GM04504 (cell line): ENCODE results near the gene SHROOM3.
"Not testable (repeated sequence)": the region's sequence is repeated elsewhere in the genome, so short reads cannot be mapped to it uniquely, and the experiment has no call there.

ENCODE experiments used
- DNase-seq: peaks from one replicate; pipeline ENCODE4 v3.0.0-alpha.2; 2012; ENCODE audit warnings: low read depth

Gene SHROOM3

DNA sequence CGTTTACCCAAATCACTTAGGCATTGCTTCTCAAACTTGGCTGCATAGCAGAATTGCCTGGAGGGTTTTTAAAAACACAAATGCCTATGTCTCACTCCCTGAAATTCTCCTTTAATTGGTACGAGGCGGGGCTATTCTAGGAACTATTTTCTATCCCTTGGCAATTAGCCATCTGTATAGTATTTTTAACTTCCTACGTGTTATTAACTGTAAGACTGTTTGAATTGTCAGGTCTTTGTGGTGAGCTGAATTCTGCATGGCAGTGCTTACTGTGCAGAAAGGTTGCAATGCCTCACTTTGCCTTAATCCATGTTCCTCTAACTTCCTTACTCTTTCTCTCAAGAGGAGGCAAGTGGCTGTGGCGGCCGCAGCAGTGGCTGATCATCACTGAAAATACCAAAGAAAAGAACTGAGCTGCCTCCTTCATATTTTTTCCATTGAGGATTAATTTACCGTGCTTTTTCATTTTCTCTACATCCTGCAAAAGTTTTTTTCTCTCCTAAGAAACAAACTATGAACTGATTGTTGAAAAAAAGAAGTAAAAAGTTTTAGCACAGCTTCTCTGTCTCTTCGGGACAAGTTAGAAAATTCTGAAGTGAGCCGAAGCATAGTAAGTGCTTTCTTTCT lies at the start of gene SHROOM3:
Gene SHROOM3 (plus strand): TSS at position 329 of the 627 bp plus-strand sequence. CDS start 824 bp downstream, outside the sequence.
- DNase-seq: no peak

DNA sequence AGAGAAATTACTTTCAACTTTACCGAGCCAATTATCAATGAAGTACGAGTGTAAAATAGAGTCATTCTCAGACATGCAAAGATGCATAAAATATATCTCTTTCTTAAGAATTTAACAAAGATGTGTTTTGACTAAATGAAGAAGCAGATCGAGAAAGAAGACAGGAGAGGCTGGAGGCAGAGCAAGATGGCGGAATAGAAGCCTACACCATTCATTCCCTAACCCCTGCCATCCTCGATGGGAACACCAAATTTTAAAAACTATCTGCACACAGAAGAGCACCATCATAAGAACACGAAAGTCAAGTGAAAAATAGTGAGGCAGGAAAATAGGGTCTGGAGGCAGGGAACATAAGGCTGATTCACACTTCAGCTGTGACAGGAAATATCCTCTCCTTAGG lies 49.1 kb upstream of the SHROOM3 start:
- no peak for DNase-seq

DNA sequence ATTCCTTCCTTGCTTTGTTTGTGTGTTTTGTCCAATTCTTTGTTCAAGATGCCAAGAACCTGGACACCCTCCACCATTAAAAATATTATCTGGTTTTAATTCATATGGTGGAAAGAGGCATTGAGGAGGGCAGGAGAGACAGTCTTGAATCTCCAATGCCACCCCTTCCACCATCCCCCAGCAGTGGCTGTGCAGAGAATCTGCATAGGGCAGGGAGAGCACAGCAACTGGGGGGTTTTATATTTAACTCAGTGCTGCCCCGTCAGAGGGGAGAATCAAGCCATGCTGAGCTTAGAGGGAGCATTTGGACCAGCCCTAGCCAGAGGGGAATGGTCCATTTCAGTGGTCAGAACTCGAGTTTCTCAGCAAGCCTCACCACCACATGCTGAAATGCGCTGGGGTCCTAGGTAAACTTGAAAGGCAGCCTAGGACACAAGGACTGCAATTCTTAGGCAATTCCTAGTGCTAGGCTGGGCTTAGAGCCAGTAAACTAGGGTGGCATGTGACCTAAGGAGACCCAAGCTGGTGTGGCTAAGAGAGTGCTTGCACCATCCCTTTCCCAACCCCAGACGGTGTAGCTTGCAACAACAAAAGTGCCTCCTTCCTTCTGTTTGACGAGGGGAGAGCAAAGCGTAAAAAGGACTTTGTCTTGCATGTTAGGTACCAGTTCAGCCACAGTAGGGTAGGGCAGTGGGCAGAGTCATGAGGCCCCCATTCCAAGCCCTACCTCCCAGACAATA lies 48.3 kb upstream of the SHROOM3 start:
- DNase-seq: no peak

- DNase-seq: no peak
Measured at GRCh38 chr4:76388160-76388908, 46.7 kb upstream of the SHROOM3 start.

DNA sequence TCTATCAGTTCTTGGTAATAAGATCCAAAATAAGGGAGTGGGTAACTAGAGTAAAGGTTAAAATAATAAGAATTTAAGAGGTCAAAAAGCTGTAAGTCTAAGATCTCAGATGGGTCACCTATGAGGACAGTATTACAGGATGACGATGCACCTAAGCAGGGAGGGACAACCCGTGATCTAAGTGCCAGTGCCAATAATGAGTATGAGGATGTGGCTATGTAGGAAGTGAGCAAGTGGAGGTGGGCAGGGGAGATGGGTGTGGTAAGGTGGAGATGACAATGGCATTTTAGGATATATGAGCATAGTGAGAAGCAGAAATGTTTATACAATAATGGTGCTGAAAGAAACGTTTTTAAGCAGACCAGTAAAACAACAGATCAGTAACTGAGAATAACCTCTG lies 33.4 kb upstream of the SHROOM3 start:
- no peak for DNase-seq

DNA sequence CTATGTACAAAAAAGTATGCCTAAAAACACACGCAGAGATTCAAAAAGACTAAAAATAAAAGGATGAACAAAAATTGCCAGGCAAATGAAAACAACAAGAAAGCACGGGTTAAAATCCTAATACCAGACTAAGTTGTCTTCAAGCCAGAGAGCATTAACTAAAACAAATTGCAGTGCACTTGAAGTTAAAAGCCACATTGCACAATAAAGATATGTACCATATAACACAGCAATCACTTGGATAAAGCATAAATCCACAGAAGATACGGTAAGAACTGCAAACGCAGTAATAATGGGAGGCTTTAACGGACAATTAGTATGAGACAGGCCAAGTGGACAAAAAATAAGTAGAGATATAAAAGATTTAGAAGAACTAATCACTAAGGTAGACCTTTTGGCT lies 28.9 kb upstream of the SHROOM3 start:
- DNase-seq: no peak

DNA sequence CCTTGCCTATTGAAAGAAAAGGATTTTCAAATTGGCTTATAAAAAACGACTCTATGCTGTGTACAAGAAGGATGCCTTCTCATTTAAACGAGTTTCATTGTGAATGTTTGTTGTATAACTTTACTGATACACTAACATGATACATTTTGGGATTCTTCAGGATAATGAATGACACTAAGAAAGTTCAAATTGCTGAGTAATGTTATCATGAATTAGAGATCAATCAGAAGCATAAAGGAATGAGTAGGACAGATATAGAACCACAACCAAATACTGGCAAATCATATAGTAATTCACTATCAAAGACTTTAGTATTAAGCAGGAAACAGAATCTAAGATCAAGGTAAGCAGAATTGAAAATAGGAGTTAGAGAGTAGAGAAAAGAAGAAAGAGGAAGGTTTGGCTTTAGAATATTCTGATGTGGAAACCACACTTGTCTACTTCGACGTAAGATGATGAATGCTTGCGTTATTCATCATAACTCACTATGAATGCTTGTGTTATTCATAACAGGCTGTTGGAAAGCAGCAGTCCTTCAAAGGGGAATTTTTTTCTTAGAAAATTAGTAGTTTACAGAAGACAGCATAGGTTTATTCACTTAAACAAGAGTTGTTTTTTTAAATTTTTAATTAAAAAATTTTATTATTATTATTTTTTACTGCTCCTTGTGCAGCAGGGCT lies 27.4 kb upstream of the SHROOM3 start:
- DNase-seq: no peak

DNA sequence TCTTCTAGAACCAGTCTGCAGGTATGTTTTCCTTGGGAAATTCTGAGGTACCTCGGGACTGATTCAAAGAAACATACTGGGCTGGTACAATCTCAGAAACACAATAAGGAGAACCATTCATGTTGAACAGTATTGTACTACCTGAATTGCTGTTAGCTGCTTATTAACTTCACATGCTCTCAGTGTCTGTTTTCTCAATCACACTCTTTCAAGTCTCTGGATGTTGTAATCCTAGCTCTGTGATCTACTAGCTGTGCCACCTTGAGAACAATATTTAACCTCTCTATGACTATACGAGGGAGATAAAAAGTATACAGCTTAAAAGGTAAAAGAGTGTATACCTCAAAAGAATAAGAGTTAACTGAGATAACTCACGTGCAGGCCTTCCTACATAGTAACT lies 24.4 kb upstream of the SHROOM3 start:
- DNase-seq: no peak

DNA sequence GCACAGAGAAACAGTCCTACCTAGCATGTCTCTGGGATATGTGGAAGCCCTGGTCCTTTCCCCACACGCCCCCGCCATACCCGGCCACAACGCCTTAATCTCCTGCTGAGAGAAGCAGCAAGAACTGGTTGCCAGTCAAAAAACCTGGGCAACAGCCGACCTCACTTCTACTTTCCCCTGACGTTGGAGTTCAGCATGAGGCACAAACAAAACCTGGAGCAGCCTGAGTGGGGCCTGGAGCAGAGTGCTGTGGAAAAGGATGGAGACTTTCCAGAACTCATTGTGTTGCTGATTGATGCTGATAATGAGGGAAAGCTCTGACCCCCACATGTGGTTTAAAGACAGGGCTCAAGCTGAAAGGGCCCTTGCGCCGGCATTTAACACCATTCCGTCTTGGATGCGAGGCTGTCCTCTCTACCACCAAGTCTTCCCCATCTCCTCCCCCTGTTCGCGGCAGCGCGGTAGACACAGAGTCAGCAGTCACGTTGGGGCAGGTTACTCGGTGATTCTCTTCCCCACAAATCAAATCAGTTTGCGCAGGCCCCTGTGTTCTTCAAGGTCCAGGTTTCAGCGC lies 14.8 kb upstream of the SHROOM3 start:
- DNase-seq: no peak

DNA sequence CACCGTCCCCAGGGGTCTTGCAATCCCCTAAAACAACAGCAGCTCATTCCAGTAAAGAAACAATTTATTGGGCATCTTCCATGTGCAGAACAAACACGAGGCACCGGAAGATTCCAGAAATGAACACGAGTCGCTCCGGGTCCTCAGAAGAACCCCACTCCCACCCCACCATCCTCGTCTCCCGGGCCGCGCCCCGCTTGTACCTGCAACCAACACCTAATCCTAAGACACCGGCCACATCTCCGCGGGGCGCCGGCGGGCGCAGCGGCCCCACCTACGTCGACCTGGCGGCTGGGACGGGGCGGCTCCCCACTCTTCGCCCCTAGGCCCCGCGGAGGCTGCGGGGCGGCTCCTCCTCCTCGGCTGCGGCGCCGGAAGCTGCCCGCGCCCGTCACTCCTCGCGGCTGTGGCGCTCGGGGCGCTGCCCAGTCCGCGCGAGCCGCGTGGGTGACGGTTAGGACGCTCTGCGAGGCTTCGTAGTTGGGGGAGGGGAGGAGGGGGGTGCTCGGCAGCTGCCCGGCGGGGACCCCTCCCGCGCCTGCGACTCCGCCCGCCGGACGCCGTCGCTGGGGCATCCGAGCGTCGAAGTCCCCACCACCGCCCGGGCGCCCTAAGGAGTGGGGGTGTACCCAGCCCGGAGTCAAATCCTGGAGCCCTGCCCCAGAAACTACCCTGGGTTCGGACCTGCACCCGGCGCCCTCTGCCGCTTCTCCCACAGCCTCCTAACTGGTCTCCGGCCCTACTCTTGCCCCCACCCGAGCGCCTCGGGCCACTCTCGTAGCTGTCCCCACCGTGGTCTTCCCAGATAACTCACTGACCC lies 14.1 kb upstream of the SHROOM3 start, which contains the start of gene CCDC158:
Gene CCDC158 (minus strand): TSS at position 380 of the 820 bp plus-strand sequence. CDS start 17,934 bp downstream, outside the sequence.
- no peak for DNase-seq

- not testable (repeated sequence) for DNase-seq
Measured at GRCh38 chr4:76423159-76423558, 11.9 kb upstream of the SHROOM3 start.

GRCh38 chr4:76426272-76426671 lies 8.8 kb upstream of the SHROOM3 start:
- no peak for DNase-seq

DNA sequence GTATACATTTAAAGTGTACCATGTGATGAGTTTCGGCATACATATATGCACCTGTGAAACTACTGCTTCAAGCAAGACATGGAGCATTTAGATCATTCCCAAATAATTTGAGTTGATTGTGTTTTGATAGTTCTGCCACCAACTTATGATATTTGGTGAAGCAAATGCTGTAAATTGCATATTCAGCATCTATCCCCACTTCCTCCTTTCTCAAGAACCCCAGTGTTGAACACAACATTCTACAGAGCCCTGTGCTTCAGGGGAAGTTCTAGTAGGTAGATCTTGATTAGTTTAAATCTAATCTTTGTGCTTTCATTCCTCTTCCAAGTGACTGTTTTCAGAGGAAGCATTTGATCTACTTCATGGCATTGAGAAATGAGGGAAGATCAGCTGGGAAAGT lies 5.4 kb upstream of the SHROOM3 start:
- no peak for DNase-seq

DNA sequence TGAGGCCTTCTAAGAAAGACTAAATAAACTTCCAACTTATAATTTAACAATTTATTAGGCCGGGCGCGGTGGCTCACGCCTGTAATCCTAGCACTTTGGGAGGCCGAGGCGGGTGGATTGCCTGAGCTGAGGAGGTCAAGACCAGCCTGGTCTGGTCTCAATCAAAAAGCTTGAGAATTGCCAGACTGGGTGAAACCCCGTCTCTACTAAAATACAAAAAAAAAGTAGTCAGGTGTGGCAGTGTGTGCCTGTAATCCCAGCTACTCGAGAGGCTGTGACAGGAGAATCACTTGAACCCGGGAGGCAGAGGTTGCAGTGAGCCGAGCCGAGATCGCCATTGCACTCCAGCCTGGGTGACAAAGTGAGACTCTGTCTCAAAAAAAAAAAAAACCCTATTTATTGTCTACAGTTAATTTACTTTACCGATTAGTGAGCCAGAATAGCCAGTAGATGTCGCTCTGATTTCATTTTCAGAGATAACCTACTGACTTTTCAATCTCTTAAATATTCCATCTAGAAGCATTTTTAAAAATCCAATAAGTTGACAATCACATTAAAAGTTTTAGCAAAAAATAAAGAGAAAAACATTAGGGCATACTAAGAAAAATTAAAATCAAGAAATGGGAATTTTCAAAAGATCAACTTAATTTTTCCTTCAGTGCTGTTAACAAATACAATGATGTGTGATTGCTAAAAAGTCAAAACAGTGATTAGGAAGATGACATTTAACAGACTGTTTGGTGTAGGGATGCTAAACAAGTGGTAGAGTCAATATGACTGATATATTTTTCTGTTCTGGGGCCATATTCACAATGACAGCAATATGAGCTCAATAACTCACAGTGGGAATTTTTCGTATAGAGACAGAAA lies 4.3 kb upstream of the SHROOM3 start:
- peak; percentile 17 for DNase-seq

DNA sequence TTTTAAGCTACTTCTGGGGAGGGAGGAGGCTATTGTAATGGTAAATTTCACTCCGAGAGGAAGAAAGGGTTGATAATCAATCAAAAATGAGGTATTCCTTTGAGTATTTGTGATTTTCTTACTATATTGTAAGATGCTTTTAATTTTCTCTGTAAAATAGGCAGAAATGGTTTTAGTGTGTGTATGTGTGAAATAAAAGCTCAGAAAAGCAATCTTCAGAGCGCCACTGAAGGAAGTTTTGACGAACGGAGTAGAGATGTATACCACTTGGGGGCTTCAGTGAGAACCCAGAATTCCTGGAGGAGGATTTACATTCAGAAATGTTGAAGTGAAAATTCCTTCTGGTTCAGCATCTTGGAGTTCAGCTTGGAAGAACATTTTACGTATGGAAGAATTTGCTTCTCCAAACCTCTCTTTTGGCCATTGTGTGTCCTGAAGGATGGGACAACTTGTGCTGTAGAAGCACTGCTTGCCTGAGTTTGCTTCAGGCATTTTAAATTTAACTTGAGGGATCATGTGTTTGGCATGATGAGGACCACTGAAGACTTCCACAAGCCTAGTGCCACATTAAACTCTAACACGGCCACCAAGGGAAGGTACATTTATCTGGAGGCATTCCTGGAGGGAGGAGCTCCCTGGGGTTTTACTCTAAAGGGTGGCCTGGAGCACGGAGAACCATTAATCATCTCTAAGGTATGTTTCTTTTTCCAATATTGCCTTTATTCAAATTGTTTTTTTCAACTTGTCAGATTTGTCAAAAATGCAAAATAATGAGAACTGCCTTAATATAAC lies 695 bp downstream of the SHROOM3 start:
- no peak for DNase-seq

- DNase-seq: no peak
Measured at GRCh38 chr4:76439491-76439890, 4.5 kb downstream of the SHROOM3 start.

DNA sequence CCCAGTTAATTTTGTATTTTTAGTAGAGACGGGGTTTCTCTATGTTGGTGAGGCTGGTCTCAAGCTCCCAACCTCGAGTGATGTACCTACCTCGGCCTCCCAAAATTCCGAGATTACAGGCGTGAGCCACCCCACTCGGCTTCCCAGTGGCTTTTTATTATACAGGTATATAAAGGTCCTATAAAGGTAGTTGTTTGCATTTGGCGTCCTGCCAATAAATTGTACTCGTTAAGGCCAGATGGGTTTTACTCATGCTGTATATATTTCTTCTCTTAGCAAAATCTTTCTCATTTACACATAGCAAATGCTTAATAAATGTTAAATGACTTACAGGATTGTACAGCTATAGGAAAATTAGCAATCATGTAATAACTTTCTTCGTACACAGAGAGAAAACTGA lies 6.9 kb downstream of the SHROOM3 start:
- no peak for DNase-seq

DNA sequence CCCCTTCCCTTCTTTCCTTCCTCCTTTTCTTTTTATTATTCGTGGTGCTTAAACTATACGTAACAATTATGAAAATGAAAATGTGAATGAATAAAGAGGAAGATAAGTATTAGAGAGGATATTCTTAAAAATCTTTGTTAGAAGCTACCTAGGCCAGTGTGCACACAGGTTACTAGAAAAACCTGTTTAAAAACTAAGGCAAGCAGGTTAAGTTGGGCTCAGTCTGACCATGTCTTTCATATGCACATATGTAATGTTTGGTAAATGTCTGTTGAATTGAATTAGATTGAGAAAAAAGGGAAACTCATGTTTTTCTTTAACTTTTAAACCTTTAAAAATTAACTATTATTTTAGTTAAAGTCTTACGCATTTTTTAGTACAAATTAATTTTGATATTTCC lies 7.8 kb downstream of the SHROOM3 start:
- no peak for DNase-seq

DNA sequence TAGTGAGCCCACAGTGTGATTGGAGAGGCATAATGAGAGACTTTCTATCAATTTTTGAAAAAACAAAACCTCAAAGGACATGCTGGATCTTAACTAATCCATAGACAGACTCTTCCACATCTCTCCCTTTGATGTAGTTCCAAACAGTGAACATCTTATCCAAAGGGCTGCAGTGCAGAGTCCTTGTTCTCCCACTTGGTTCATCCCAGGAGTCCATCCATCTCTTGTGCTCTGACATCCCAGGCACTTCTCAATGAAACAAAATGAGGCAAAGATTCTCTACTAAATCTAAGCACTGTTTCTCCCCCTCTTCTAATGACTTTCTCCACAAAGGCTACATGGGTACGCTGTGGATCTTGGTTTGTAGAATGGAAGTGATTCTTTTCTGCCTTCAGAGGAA lies 8.3 kb downstream of the SHROOM3 start:
- DNase-seq: no peak
